ENCODE results near the gene CAMSAP1.

GRCh38 chr9:135775911-135776310 lies 131.4 kb downstream of the CAMSAP1 start:
- no peak for TF ChIP-seq EZH2 (IDR thresholded peaks at IDR 0.05; ENCODE audit: insufficient read depth, poor library complexity, severe bottlenecking)
- no peak for TF ChIP-seq EZH2phosphoT487 (IDR thresholded peaks at IDR 0.05; ENCODE audit: insufficient read depth, low read depth)

Measured in GM23248 (cell line).